Erythroblast (primary cell): ENCODE measurements around the gene GOLGA7B.

ENCODE experiments used
- GATA1 ChIP-seq: IDR thresholded peaks from 2 replicates; pipeline ENCODE4 v1.6.1; 2011; ENCODE audit warnings: low read depth, mild to moderate bottlenecking, control low read depth, low read length, moderate library complexity
- POLR2A ChIP-seq: IDR thresholded peaks from 2 replicates; pipeline ENCODE4 v1.6.1; 2011; ENCODE audit warnings: mild to moderate bottlenecking, low read length

- TF ChIP-seq POLR2A (no peak), GATA1 (no peak)
Observed at GRCh38 chr10:97849687-97850402, at the start of gene GOLGA7B.
